Measurements from ENCODE around the gene RAB27B.

RAB27B gene

GRCh38 chr18:54860941-54861340 lies 32.7 kb downstream of the RAB27B start:
- no peak overlapping the region for H3K27ac ChIP-seq
- TF ChIP-seq ZFX (IDR thresholded peaks at IDR 0.05) (no peak), CTCF (conservative IDR thresholded peaks at IDR 0.05) (no peak)

DNA sequence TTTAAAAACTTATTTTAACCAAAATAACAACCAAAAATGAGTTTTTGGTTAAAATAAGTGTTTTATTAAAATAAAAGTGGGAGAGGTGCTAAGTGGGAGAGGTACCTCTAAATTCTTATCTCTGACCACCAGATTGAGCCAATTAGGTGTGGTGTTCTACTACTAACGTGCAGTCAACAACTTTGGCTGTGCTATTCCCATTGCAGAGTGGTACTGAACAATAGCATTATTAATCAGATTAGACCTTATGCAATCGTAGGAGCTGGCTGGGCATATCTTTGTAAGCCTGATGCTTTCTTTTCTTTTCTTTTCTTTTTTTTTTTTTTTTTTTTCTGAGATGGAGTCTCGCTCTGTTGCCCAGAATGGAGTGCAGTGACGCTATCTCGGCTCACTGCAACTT lies 38.9 kb downstream of the RAB27B start:
- H3K27ac ChIP-seq: no peak overlapping the region
- TF ChIP-seq ZFX (IDR thresholded peaks at IDR 0.05): no peak

DNA sequence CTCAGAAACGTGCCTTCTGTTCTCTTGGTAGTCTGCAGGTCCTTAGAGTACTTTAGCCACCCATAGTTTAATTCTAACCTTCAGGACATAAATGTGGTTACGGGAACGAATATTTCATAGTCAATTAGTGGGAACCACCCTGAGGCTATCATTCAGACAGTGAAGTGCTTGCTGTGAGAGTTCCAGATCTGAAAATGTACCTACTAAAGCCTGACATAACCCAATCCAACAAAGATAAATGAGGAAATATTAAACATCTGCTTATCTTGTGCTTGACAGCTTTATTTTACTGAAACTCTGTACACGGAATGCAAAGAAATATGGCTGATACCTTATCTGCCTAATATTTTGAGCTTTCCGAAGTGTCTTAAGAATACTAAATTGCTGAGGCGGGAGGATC lies 43.0 kb downstream of the RAB27B start:
- H3K27ac ChIP-seq: no peak overlapping the region
- TF ChIP-seq ZFX (IDR thresholded peaks at IDR 0.05) (no peak), CTCF (conservative IDR thresholded peaks at IDR 0.05) (no peak)

- TF ChIP-seq ZFX (IDR thresholded peaks at IDR 0.05): no peak
- no peak for TF ChIP-seq CTCF (conservative IDR thresholded peaks at IDR 0.05)
- no peak overlapping the region for H3K27ac ChIP-seq
These were observed 44.4 kb downstream of the RAB27B start for GRCh38 chr18:54872681-54873080.

DNA sequence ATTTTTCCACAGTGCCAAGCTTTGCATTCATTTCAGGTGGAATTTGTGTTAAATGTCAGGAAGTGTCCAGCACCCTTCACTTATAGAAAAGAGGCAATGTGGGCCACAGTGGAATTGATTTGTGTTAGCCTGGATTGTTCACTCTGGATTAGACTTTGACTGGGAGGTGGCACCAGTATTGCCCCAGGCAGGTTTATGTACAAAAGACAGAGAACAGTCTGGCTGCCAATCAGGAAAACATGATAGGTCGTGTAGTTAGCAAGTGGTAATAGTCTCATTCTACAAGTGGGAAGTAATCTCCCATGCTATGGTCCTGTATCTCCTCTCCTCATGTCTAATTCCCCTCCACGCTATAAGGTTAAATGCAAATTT lies 45.6 kb downstream of the RAB27B start:
- no peak for TF ChIP-seq CTCF (conservative IDR thresholded peaks at IDR 0.05)
- TF ChIP-seq ZFX (IDR thresholded peaks at IDR 0.05): no peak
- H3K27ac ChIP-seq: no peak overlapping the region

- no peak overlapping the region for H3K27ac ChIP-seq
- TF ChIP-seq ZFX (IDR thresholded peaks at IDR 0.05) (no peak), CTCF (conservative IDR thresholded peaks at IDR 0.05) (no peak)
These were observed 46.8 kb downstream of the RAB27B start for GRCh38 chr18:54875063-54875462.

DNA sequence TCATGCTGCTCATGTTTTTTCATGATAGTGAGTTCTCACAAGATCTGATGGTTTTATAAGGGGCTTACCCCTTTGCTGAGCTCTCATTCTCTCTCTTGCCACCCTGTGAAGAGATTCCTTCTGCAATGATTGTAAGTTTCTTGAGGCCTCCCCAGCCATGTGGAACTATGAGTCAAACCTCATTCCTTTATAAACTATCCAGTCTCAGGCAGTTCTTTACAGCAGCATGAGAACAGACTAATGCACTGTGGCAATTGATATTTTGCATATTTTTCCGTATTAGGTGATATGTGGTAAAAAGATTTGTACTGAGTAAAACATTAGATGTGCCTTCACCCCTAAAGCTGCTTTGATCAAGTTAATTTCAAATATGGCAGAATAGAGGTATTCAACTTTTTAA lies 48.8 kb downstream of the RAB27B start:
- TF ChIP-seq CTCF (conservative IDR thresholded peaks at IDR 0.05) (no peak), ZFX (IDR thresholded peaks at IDR 0.05) (no peak)
- H3K27ac ChIP-seq: no peak overlapping the region

DNA sequence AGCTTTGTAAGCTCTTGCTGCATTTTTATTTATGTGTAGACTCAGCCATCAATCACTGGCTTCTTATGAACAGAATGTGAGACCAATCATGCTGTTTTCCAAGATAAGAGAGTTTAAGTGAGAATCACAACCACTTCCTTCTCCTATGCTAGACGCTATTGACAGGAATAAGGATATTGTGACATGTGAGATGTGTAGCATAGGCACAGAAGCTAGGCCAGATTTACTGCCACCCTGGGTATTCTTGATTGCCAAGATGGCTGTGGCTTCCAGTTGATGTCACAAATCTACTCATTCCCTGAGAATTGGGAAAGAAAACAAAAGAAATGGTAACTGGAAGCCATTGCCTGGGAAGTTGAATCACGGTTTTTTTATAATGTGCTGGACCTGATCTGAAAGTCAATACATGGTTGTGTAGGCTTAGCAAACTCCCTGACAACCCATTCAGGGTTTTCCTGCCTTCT lies 49.9 kb downstream of the RAB27B start:
- no peak overlapping the region for H3K27ac ChIP-seq

More for the DNA sequence above, 49.9 kb downstream of the RAB27B start:
- TF ChIP-seq CTCF (conservative IDR thresholded peaks at IDR 0.05) (no peak), ZFX (IDR thresholded peaks at IDR 0.05) (no peak)

All from C4-2B (cell line).